PC-3 (cell line): ENCODE data around the gene SSTR3. TPM values are rescaled to one million over a fixed set of nuclear protein-coding genes. Genes with fewer than 3 reads are reported as not detected.

ENCODE experiments used
- ATAC-seq: fragments of 200-7000 bp; cut with Tn5 transposase; 2 replicates; pipeline ENCODE4 v1.9.1; 2020; ENCODE audit warnings: mild to moderate bottlenecking, moderate library complexity
- BruUV-seq: library from RNA; stranded (reverse); fragments of 400-500 nt; replicated peaks from 2 replicates; lab custom pipeline; 2021; lab: Mats Ljungman, UMichigan
- CTCF ChIA-PET: fragments of 300-600 bp; sonication (Branson Sonifier 250); formaldehyde crosslinking; loops from one replicate; lab custom pipeline; 2022; ENCODE audit warnings: antibody characterized with exemption; lab: Charles Lee
- POLR2A ChIA-PET: fragments of 300-600 bp; sonication (Branson Sonifier 250); formaldehyde crosslinking; loops from one replicate; lab custom pipeline; 2022; ENCODE audit warnings: antibody characterized with exemption; ENCODE audit not compliant: unreplicated experiment; lab: Charles Lee
- DNase-seq: peaks from one replicate; pipeline ENCODE4 v3.0.0-alpha.2; 2015
- H2AFZ ChIP-seq: fragments of 300-600 bp; sonication (generic); 2 replicates; pipeline ENCODE4 v1.6.0; 2016; ENCODE audit warnings: antibody characterized with exemption, low read length
- H3F3A ChIP-seq: fragments of 300-600 bp; sonication (generic); one replicate; pipeline ENCODE4 v1.6.0; 2017; ENCODE audit warnings: antibody characterized with exemption, low read length, control low read depth, mild to moderate bottlenecking; ENCODE audit not compliant: unreplicated experiment
- H3K27ac ChIP-seq: fragments of 300-600 bp; sonication (generic); 2 replicates; pipeline ENCODE4 v1.5.1; 2016; ENCODE audit warnings: mild to moderate bottlenecking, low read length
- H3K27me3 ChIP-seq: fragments of 300-600 bp; sonication (generic); 2 replicates; pipeline ENCODE4 v1.6.1; 2016; ENCODE audit warnings: low read length, mixed read lengths
- H3K36me3 ChIP-seq: fragments of 300-600 bp; sonication (generic); 2 replicates; pipeline ENCODE4 v1.6.1; 2016; ENCODE audit warnings: low read depth, mixed run types, low read length, mixed read lengths
- H3K4me1 ChIP-seq: fragments of 300-600 bp; sonication (generic); 2 replicates; pipeline ENCODE4 v1.5.1; 2016; ENCODE audit warnings: low read length; ENCODE audit not compliant: insufficient read depth
- H3K4me2 ChIP-seq: fragments of 300-600 bp; sonication (generic); 2 replicates; pipeline ENCODE4 v1.6.0; 2016; ENCODE audit warnings: low read length
- H3K4me3 ChIP-seq: fragments of 300-600 bp; sonication (generic); 2 replicates; pipeline ENCODE4 v1.5.1; 2016; ENCODE audit warnings: mild to moderate bottlenecking, low read length, mixed read lengths
- H3K79me2 ChIP-seq: fragments of 300-600 bp; sonication (generic); 2 replicates; pipeline ENCODE4 v1.6.1; 2017; ENCODE audit warnings: low read length, mixed read lengths
- H3K9ac ChIP-seq: fragments of 300-600 bp; sonication (generic); 2 replicates; pipeline ENCODE4 v1.6.0; 2016; ENCODE audit warnings: mild to moderate bottlenecking, low read length
- H3K9me2 ChIP-seq: fragments of 300-600 bp; sonication (generic); replicated peaks from 2 replicates; pipeline ENCODE4 v1.6.1; 2016; ENCODE audit warnings: mixed run types, low read length, mixed read lengths
- H3K9me3 ChIP-seq: fragments of 300-600 bp; sonication (generic); 2 replicates; pipeline ENCODE4 v1.6.1; 2016; ENCODE audit warnings: low read length, mixed read lengths
- H4K20me1 ChIP-seq: fragments of 300-600 bp; sonication (generic); 2 replicates; pipeline ENCODE4 v1.6.1; 2016; ENCODE audit warnings: low read length, mixed read lengths
- EZH2 ChIP-seq: fragments of 300-600 bp; sonication (generic); IDR thresholded peaks from one replicate; pipeline ENCODE4 v1.6.1; 2017; ENCODE audit warnings: antibody characterized with exemption, mild to moderate bottlenecking, low read length; ENCODE audit not compliant: unreplicated experiment
- EZH2phosphoT487 ChIP-seq: fragments of 300-600 bp; sonication (generic); IDR thresholded peaks from 2 replicates; pipeline ENCODE4 v1.6.1; 2018; ENCODE audit warnings: mild to moderate bottlenecking, antibody characterized with exemption, low read length, borderline replicate concordance
- intact Hi-C: fragments of 100-400 bp; cut with micrococcal nuclease; formaldehyde crosslinking; loops from 2 replicates; pipeline ENCODE4 v1.9.0; 2023
- total RNA-seq: library from RNA; depleted of rRNA; stranded (reverse); fragments of >200 nt; gene quantifications from 2 replicates; pipeline ENCODE4 v1.2.3, GENCODE V29; 2014
- TF ChIP-seq, protein P1 (sequence below): fragments of 300-600 bp; sonication (generic); conservative IDR thresholded peaks from 2 replicates; pipeline ENCODE4 v1.5.1; 2017; ENCODE audit warnings: antibody characterized with exemption, low read depth, mild to moderate bottlenecking, low read length

The SSTR3 gene
- total RNA-seq, 1 experiment from 2014 or later, result 0.55 TPM

DNA sequence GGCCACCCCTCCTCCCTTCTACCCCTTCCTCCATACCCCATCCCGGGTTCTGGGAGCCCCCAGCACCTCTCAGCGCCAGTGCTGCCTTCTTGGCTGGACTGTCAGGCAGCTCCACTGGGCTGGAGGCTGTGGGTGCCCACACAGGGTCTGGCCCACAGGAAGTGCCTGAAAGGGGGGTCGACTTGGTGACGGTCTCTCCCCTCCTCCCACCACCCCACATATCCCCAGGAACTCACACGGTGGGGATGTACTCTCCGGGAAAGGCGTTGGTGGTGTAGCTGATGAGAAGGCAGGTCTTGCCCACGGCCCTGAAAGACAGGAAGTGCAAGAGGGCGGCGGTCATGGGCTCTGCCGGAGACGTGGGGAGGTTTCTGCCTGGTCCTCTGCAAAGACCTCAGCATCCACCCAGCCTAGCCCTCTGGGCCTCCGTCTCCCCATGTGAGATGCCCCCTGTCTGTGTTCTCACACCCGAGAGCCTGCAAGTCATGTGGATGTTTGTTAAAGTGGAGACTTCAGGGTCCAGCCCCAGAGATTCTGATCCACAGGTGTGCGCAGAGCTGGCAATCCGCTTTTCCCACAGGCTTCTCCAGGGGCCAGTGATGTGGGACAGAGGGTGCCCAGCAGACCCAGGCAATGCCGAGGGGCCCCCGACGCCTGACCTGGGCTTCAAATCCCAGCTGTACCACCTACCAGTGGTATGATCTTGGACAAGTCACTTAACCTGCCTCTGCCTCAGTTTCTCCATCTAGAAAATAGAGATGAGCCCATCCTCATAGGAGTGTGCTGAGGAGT is 29.3 kb upstream of the SSTR3 start:
- no peaks in the 10 kb centered on the region for H3K9me2 ChIP-seq
- POLR2A ChIA-PET, result no interaction called here
- H3K79me2 ChIP-seq, result peaks cover 24% of the 10 kb centered on the region
- H3K9ac ChIP-seq, result no peak overlapping the region
- DNase-seq (no peak), ATAC-seq (no peak)
- CTCF ChIA-PET, result interaction anchor here (1.5 kb wide), 1 partner anchor 18 kb away, joined by 4 read pairs; no protein-coding TSS in a partner anchor
- H4K20me1 ChIP-seq, result no peaks in the 10 kb centered on the region
- H2AFZ ChIP-seq, result no peak overlapping the region
- H3K4me2 ChIP-seq, result peak overlapping the region; percentile 95; the same call in 1 of the 2 replicates
- TF ChIP-seq EZH2 (no peak), EZH2phosphoT487 (no peak)
- TF ChIP-seq, protein P1, sequence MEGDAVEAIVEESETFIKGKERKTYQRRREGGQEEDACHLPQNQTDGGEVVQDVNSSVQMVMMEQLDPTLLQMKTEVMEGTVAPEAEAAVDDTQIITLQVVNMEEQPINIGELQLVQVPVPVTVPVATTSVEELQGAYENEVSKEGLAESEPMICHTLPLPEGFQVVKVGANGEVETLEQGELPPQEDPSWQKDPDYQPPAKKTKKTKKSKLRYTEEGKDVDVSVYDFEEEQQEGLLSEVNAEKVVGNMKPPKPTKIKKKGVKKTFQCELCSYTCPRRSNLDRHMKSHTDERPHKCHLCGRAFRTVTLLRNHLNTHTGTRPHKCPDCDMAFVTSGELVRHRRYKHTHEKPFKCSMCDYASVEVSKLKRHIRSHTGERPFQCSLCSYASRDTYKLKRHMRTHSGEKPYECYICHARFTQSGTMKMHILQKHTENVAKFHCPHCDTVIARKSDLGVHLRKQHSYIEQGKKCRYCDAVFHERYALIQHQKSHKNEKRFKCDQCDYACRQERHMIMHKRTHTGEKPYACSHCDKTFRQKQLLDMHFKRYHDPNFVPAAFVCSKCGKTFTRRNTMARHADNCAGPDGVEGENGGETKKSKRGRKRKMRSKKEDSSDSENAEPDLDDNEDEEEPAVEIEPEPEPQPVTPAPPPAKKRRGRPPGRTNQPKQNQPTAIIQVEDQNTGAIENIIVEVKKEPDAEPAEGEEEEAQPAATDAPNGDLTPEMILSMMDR, result no peak
- intact Hi-C loops, result no loop called here
- no peaks in the 10 kb centered on the region for H3K27me3 ChIP-seq
- no peaks in the 10 kb centered on the region for H3K9me3 ChIP-seq
- peak overlapping the region; percentile 33; the same call in 1 of the 2 replicates for H3K27ac ChIP-seq
- H3F3A ChIP-seq, result no peaks in the 10 kb centered on the region
- H3K36me3 ChIP-seq, result peaks cover 1% of the 10 kb centered on the region; the same call in 1 of the 2 replicates
- no peak overlapping the region for H3K4me3 ChIP-seq
- BruUV-seq, result no TSS peak
- peaks cover 18% of the 10 kb centered on the region for H3K4me1 ChIP-seq

DNA sequence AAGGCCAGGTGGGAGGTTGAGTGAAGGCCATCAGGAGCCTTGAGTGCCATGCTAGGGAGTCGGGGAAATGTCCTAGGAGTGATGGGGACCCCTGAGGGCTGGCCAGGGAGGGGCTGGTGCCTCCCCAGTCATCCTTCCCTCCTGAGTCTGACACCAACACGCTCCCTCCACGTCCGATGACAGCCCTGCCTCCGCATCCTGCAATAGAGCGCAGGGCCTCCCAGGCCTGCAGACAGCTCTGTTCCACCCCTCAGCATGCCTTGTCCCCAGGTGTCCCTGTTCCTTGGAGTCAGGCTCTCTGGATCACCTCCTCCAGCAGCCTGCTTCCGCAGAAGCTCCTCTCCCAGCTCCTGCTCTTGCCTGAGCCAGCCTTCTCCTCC is 28.7 kb upstream of the SSTR3 start:
- no peak overlapping the region for H3K9ac ChIP-seq
- TF ChIP-seq EZH2 (no peak), EZH2phosphoT487 (no peak)
- TF ChIP-seq, protein P1, result no peak

DNA sequence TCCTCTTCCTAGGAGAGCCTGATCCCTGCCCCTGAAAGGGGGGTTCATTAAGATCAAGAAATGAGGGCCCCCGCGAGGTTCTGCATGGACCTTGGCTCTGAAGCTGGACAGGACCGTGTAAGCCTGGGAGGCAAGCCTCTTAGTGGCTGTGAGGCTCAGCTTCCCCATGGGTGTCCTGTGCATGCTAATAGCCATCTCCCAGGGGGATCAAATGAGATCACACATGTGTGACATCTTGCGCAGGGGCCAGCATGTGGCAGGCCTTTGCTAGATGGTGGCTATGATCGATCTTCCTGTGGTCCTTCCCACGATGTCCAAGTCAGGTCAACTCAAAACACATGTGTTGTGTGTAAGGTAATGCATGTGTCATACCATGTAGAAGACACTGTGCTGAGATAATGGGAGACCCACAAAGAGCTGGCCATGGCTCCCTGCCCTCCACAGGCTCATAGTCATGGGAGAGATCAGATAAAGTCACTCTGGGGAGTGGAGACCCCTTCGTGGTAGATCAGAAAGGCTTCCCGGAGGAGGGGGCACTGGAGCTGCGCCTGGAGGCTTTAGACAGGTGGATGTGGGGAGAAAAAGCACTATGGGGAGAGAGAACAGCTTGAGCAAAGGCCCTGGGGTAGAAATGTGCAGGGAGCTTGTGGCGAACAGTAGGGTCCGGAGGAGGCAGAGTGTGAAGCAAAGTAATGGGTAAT is 28.1 kb upstream of the SSTR3 start:
- H3K4me2 ChIP-seq, result no peak overlapping the region
- no peak overlapping the region for H3K27ac ChIP-seq
- H3K9me2 ChIP-seq, result no peaks in the 10 kb centered on the region
- H3K27me3 ChIP-seq, result no peaks in the 10 kb centered on the region
- H3K4me3 ChIP-seq, result no peak overlapping the region
- no peaks in the 10 kb centered on the region for H3F3A ChIP-seq
- DNase-seq (no peak), ATAC-seq (no peak)
- H3K79me2 ChIP-seq, result peaks cover 24% of the 10 kb centered on the region
- TF ChIP-seq, protein P1, result no peak
- TF ChIP-seq EZH2phosphoT487 (no peak), EZH2 (no peak)
- ChIA-PET CTCF (no interaction called here), POLR2A (no interaction called here)
- no peak overlapping the region for H2AFZ ChIP-seq
- H3K36me3 ChIP-seq, result peaks cover 5% of the 10 kb centered on the region; the same call in 1 of the 2 replicates
- H3K4me1 ChIP-seq, result peaks cover 18% of the 10 kb centered on the region
- H3K9me3 ChIP-seq, result no peaks in the 10 kb centered on the region
- H3K9ac ChIP-seq, result no peak overlapping the region
- H4K20me1 ChIP-seq, result no peaks in the 10 kb centered on the region
- no TSS peak for BruUV-seq
- intact Hi-C loops, result no loop called here

More for the DNA sequence above, 28.7 kb upstream of the SSTR3 start:
- intact Hi-C loops, result no loop called here
- Histone ChIP-seq H2AFZ (no peak overlapping the region), H3K79me2 (peaks cover 24% of the 10 kb centered on the region), H3F3A (no peaks in the 10 kb centered on the region), H3K9me3 (no peaks in the 10 kb centered on the region), H3K27me3 (no peaks in the 10 kb centered on the region), H4K20me1 (no peaks in the 10 kb centered on the region), H3K27ac (no peak overlapping the region), H3K4me3 (no peak overlapping the region), H3K4me2 (no peak overlapping the region), H3K36me3 (peaks cover 5% of the 10 kb centered on the region; the same call in 1 of the 2 replicates), H3K9me2 (no peaks in the 10 kb centered on the region), H3K4me1 (peaks cover 18% of the 10 kb centered on the region)
- no TSS peak for BruUV-seq
- no peak for DNase-seq
- ChIA-PET CTCF (no interaction called here), POLR2A (no interaction called here)
- ATAC-seq, result no peak
